ENCODE measurements around the gene CIDEB. TPM values are rescaled to one million over a fixed set of nuclear protein-coding genes. Genes with fewer than 3 reads are reported as not detected.
"Not testable (repeated sequence)": the region's sequence is repeated elsewhere in the genome, so short reads cannot be mapped to it uniquely, and the experiment has no call there.

The CIDEB gene
- total and polyA plus RNA-seq, 9 of the 15 experiments (the other 6 are each of a cell fraction or from before 2014, with no cell fraction given), result 0.03 to 0.35 (median 0.09) TPM; not detected in 3

- no peak for TF ChIP-seq BCL6 (CRISPR knock-in tag; IDR thresholded peaks at IDR 0.05)
- TF ChIP-seq WHSC1 (IDR thresholded peaks at IDR 0.05; ENCODE audit: low read length), result no peak
Measured at GRCh38 chr14:24329073-24329663, 21.4 kb upstream of the CIDEB start (continued).

GRCh38 chr14:24327914-24328313, 20.1 kb upstream of the CIDEB start:
- peaks cover 5 to 20% of the 10 kb centered on the region in 2 experiments; a peak in 4 of 5 replicates for H3K4me1 ChIP-seq (replicated peaks in 1 of 2; ENCODE audit: control insufficient read depth in 2 of 2, insufficient read depth in 2 of 2, low read length in 2 of 2)
- not testable (repeated sequence) for H3K9ac ChIP-seq (ENCODE audit: insufficient read depth in 1 of 2, low read depth in 2 of 2, low read length in 2 of 2); H3K36me3 ChIP-seq (ENCODE audit: control insufficient read depth, insufficient read depth, low read length); H3K27ac ChIP-seq (ENCODE audit: extremely low read depth, low read depth, low read length); H3K9me1 ChIP-seq (ENCODE audit: control insufficient read depth, insufficient read depth, low read length); H4K20me1 ChIP-seq (replicated peaks; ENCODE audit: control insufficient read depth, insufficient read depth, low read length); ATAC-seq; H3K27me3 ChIP-seq (ENCODE audit: control insufficient read depth in 2 of 2, insufficient read depth in 2 of 2, low read length in 2 of 2); H2AFZ ChIP-seq (ENCODE audit: low read depth, low read length); H3K79me2 ChIP-seq (ENCODE audit: control insufficient read depth, insufficient read depth, low read length); H3K4me3 ChIP-seq; BruUV-seq (replicated peaks); H3K4me2 ChIP-seq (ENCODE audit: insufficient read depth, low read length); H3K9me3 ChIP-seq (replicated peaks; ENCODE audit: control insufficient read depth, insufficient read depth, low read depth, low read length); TF ChIP-seq CREB1 (IDR thresholded peaks at IDR 0.05)
- WGBS (ENCODE audit: insufficient coverage, low coverage, missing lambda C conversion rate), result 0% methylated on average over 6 of the region's 9 CpGs
- DNase-seq (ENCODE audit: extremely low read depth in 1 of 4, low spot score in 3 of 4) (peak in 1 of 4 experiments; percentile 37), FAIRE-seq (peak; percentile 75)
- CTCF ChIA-PET (ENCODE audit: low intra/inter-chr PET ratio), result interaction anchor here (1.5 to 1.7 kb wide), 2 partner anchors 103 to 108 kb away, joined by 5 read pairs; no protein-coding TSS in a partner anchor
- POLR2A ChIA-PET, result interaction anchor here (1.1 to 1.3 kb wide), 2 partner anchors 104 to 109 kb away, joined by 3 to 6 read pairs; no protein-coding TSS in a partner anchor
- in situ Hi-C loops (cut with MboI) (loop anchor here (25.0 kb wide), 1 partner anchor 359 kb away; no protein-coding TSS in a partner anchor), intact Hi-C loops (cut with micrococcal nuclease) (loop anchor here (1.0 kb wide), 1 partner anchor 103 kb away; no protein-coding TSS in a partner anchor)
- TF ChIP-seq CREB1 (CRISPR knock-in tag; IDR thresholded peaks at IDR 0.05), result peak; percentile 62; the same call in 1 of the 2 replicates
- TF ChIP-seq DEAF1 (CRISPR knock-in tag; IDR thresholded peaks at IDR 0.05), result 0 out of 2 replicates have a peak, but pooled peaks have one; percentile 10
- TF ChIP-seq, protein P1, sequence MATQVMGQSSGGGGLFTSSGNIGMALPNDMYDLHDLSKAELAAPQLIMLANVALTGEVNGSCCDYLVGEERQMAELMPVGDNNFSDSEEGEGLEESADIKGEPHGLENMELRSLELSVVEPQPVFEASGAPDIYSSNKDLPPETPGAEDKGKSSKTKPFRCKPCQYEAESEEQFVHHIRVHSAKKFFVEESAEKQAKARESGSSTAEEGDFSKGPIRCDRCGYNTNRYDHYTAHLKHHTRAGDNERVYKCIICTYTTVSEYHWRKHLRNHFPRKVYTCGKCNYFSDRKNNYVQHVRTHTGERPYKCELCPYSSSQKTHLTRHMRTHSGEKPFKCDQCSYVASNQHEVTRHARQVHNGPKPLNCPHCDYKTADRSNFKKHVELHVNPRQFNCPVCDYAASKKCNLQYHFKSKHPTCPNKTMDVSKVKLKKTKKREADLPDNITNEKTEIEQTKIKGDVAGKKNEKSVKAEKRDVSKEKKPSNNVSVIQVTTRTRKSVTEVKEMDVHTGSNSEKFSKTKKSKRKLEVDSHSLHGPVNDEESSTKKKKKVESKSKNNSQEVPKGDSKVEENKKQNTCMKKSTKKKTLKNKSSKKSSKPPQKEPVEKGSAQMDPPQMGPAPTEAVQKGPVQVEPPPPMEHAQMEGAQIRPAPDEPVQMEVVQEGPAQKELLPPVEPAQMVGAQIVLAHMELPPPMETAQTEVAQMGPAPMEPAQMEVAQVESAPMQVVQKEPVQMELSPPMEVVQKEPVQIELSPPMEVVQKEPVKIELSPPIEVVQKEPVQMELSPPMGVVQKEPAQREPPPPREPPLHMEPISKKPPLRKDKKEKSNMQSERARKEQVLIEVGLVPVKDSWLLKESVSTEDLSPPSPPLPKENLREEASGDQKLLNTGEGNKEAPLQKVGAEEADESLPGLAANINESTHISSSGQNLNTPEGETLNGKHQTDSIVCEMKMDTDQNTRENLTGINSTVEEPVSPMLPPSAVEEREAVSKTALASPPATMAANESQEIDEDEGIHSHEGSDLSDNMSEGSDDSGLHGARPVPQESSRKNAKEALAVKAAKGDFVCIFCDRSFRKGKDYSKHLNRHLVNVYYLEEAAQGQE (IDR thresholded peaks at IDR 0.05; ENCODE audit: borderline replicate concordance), result peak; percentile 45; the same call in 1 of the 2 replicates
- TF ChIP-seq, protein P1 (CRISPR knock-in tag; IDR thresholded peaks at IDR 0.05; ENCODE audit: low read depth), result not testable (repeated sequence)
- TF ChIP-seq STAG1 (CRISPR knock-in tag; IDR thresholded peaks at IDR 0.05; ENCODE audit: borderline replicate concordance), result peak; percentile 20; the same call in 1 of the 2 replicates
- TF ChIP-seq CREM (IDR thresholded peaks at IDR 0.05; ENCODE audit: low read depth), result peak; percentile 75

Measured in K562 (cell line).